Neural cell (in vitro differentiated cells): ENCODE measurements around the gene ATF7. TPM values are rescaled to one million over a fixed set of nuclear protein-coding genes. Genes with fewer than 3 reads are reported as not detected.
A peak's percentile ranks its signal among the peaks of the same experiment; 100 is the strongest.

ENCODE experiments used
- H2AFZ ChIP-seq: fragments of 200-600, 300-800 bp; sonication (generic), shearing (Covaris generic); 2 replicates; pipeline ENCODE4 v1.6.0; 2014; ENCODE audit warnings: low read depth, mild to moderate bottlenecking, antibody characterized with exemption, low read length, moderate library complexity
- H3F3A ChIP-seq: fragments of 200-600 bp; shearing (Covaris generic); 2 replicates; pipeline ENCODE4 v1.6.1; 2016; ENCODE audit warnings: mild to moderate bottlenecking, moderate library complexity, mixed read lengths, antibody characterized with exemption, low read length; ENCODE audit not compliant: insufficient read depth, poor library complexity, severe bottlenecking
- H3K27ac ChIP-seq: fragments of 200-600, 300-800 bp; sonication (generic), shearing (Covaris generic); 2 replicates; pipeline ENCODE4 v1.5.1; 2014; ENCODE audit warnings: mild to moderate bottlenecking, low read length, moderate library complexity
- H3K27me3 ChIP-seq: fragments of 300-800, 200-600 bp; sonication (generic), shearing (Covaris generic); 2 replicates; pipeline ENCODE4 v1.6.0; 2014; ENCODE audit warnings: mild to moderate bottlenecking, low read depth, low read length, moderate library complexity; ENCODE audit not compliant: insufficient read depth
- H3K36me3 ChIP-seq: fragments of 300-800, 200-600 bp; sonication (generic), shearing (Covaris generic); 2 replicates; pipeline ENCODE4 v1.5.1; 2014; ENCODE audit warnings: mild to moderate bottlenecking, antibody characterized with exemption, low read length, moderate library complexity; ENCODE audit not compliant: insufficient read depth
- H3K4me2 ChIP-seq: fragments of 300-800, 200-600 bp; sonication (generic), shearing (Covaris generic); 2 replicates; pipeline ENCODE4 v1.6.0; 2014; ENCODE audit warnings: mild to moderate bottlenecking, low read length
- H3K4me3 ChIP-seq: fragments of 300-800, 200-600 bp; sonication (generic), shearing (Covaris generic); 2 replicates; pipeline ENCODE4 v1.5.1; 2014; ENCODE audit warnings: mild to moderate bottlenecking, low read length, moderate library complexity
- H3K79me2 ChIP-seq: fragments of 200-600 bp; shearing (Covaris generic); replicated peaks from 2 replicates; pipeline ENCODE4 v1.6.0; 2014; ENCODE audit warnings: mild to moderate bottlenecking, low read length, moderate library complexity; ENCODE audit not compliant: insufficient read depth
- H3K9ac ChIP-seq: fragments of 300-800, 200-600 bp; sonication (generic), shearing (Covaris generic); 2 replicates; pipeline ENCODE4 v1.6.1; 2016; ENCODE audit warnings: mild to moderate bottlenecking, low read length, mixed read lengths
- H3K9me2 ChIP-seq: fragments of 200-600 bp; shearing (Covaris generic); 2 replicates; pipeline ENCODE4 v1.6.1; 2016; ENCODE audit warnings: mild to moderate bottlenecking, low read length, mixed read lengths; ENCODE audit not compliant: insufficient read depth
- H3K9me3 ChIP-seq: fragments of 200-600, 300-800 bp; sonication (generic), shearing (Covaris generic); 2 replicates; pipeline ENCODE4 v1.6.1; 2016; ENCODE audit warnings: mild to moderate bottlenecking, mixed run types, low read length, moderate library complexity, mixed read lengths
- H4K20me1 ChIP-seq: fragments of 200-600 bp; shearing (Covaris generic); 2 replicates; pipeline ENCODE4 v1.6.1; 2016; ENCODE audit warnings: mild to moderate bottlenecking, mixed run types; ENCODE audit not compliant: insufficient read depth
- CTCF ChIP-seq: fragments of 450-650 bp; IDR thresholded peaks from 2 replicates; pipeline ENCODE4 v1.5.1; 2014; ENCODE audit warnings: antibody characterized with exemption, mild to moderate bottlenecking, moderate library complexity; ENCODE audit not compliant: poor library complexity, severe bottlenecking
- EP300 ChIP-seq: fragments of 450-650 bp; conservative IDR thresholded peaks from 2 replicates; pipeline ENCODE4 v1.6.1; 2014; ENCODE audit warnings: antibody characterized with exemption, mild to moderate bottlenecking, moderate library complexity; ENCODE audit not compliant: poor library complexity, severe bottlenecking
- EZH2 ChIP-seq: fragments of 200-600, 300-800 bp; shearing (Covaris generic), sonication (generic); IDR thresholded peaks from 2 replicates; pipeline ENCODE4 v1.6.1; 2014; ENCODE audit warnings: antibody characterized with exemption, low read length, borderline replicate concordance, mild to moderate bottlenecking; ENCODE audit not compliant: insufficient read depth, poor library complexity, severe bottlenecking
- MXI1 ChIP-seq: fragments of 450-650 bp; conservative IDR thresholded peaks from 2 replicates; pipeline ENCODE4 v1.6.1; 2014; ENCODE audit warnings: antibody characterized with exemption, mild to moderate bottlenecking; ENCODE audit not compliant: poor library complexity, severe bottlenecking
- POLR2AphosphoS5 ChIP-seq: IDR thresholded peaks from 2 replicates; pipeline ENCODE4 v1.6.1; 2012
- RAD21 ChIP-seq: fragments of 450-650 bp; conservative IDR thresholded peaks from 2 replicates; pipeline ENCODE4 v1.6.1; 2014; ENCODE audit warnings: antibody characterized with exemption, mild to moderate bottlenecking, moderate library complexity
- REST ChIP-seq: IDR thresholded peaks from 2 replicates; pipeline ENCODE4 v1.6.1; 2012; ENCODE audit warnings: borderline replicate concordance
- SMC3 ChIP-seq: fragments of 450-650 bp; conservative IDR thresholded peaks from 2 replicates; pipeline ENCODE4 v1.6.1; 2014; ENCODE audit warnings: antibody characterized with exemption, mild to moderate bottlenecking, moderate library complexity; ENCODE audit not compliant: poor library complexity
- TAF1 ChIP-seq: IDR thresholded peaks from 2 replicates; pipeline ENCODE4 v1.6.1; 2012; ENCODE audit warnings: low read depth
- polyA plus RNA-seq: library from polyadenylated mRNA; depleted of rRNA; stranded (reverse); fragments of >200 nt; gene quantifications from 2 replicates; pipeline ENCODE4 v1.2.3, GENCODE V29; 2014

ATF7 gene
- polyA plus RNA-seq, 1 donor from 2014 or later, result 6.3 TPM

- Histone ChIP-seq H3K27ac (no peak overlapping the region), H3K4me3 (peak overlapping the region; percentile 71), H3K4me2 (peak overlapping the region; percentile 72)
Observed at GRCh38 chr12:53497461-53497860, 128.7 kb downstream of the ATF7 start.

GRCh38 chr12:53496752-53497032, 129.5 kb downstream of the ATF7 start:
- Histone ChIP-seq H3K27ac (no peak overlapping the region), H3F3A (peaks cover 11% of the 10 kb centered on the region), H3K4me2 (no peak overlapping the region), H3K4me3 (peak overlapping the region; percentile 71), H3K27me3 (no peaks in the 10 kb centered on the region), H3K9me3 (no peaks in the 10 kb centered on the region), H4K20me1 (no peaks in the 10 kb centered on the region), H2AFZ (no peak overlapping the region), H3K36me3 (peaks cover 3% of the 10 kb centered on the region), H3K79me2 (peaks cover 53% of the 10 kb centered on the region), H3K9ac (no peak overlapping the region), H3K9me2 (no peaks in the 10 kb centered on the region)
- TF ChIP-seq TAF1 (no peak), REST (no peak), RAD21 (no peak)

More at GRCh38 chr12:53497461-53497860, 128.7 kb downstream of the ATF7 start:
- no peak for TF ChIP-seq EZH2
- TF ChIP-seq TAF1, result no peak
- TF ChIP-seq REST, result no peak
- no peak for TF ChIP-seq RAD21
- no peak for TF ChIP-seq MXI1
- no peak for TF ChIP-seq CTCF
- TF ChIP-seq EP300, result no peak
- no peak for TF ChIP-seq POLR2AphosphoS5
- TF ChIP-seq SMC3, result no peak
- Histone ChIP-seq H3K79me2 (peaks cover 55% of the 10 kb centered on the region), H4K20me1 (no peaks in the 10 kb centered on the region), H2AFZ (no peak overlapping the region), H3K9me2 (no peaks in the 10 kb centered on the region), H3F3A (peaks cover 13% of the 10 kb centered on the region), H3K27me3 (no peaks in the 10 kb centered on the region), H3K36me3 (peaks cover 3% of the 10 kb centered on the region), H3K9ac (no peak overlapping the region), H3K9me3 (no peaks in the 10 kb centered on the region)
